Panc1 (cell line): ENCODE measurements around the gene ANKRD34A.

ENCODE experiments used
- CTCF ChIP-seq: fragments of 450-650 bp; IDR thresholded peaks from 2 replicates; pipeline ENCODE4 v1.5.1; 2017; ENCODE audit warnings: mild to moderate bottlenecking
- POLR2AphosphoS5 ChIP-seq: IDR thresholded peaks from 2 replicates; pipeline ENCODE4 v1.6.1; 2012; ENCODE audit warnings: mild to moderate bottlenecking, low read depth, low read length, moderate library complexity
- REST ChIP-seq, 2 experiments: IDR thresholded peaks; 2 replicates each; pipeline ENCODE4 v1.6.1; 2011 to 2012; ENCODE audit warnings: low read depth in 2 of 2, control low read depth in 1 of 2, low read length in 1 of 2, mild to moderate bottlenecking in 1 of 2, moderate library complexity in 1 of 2; ENCODE audit not compliant: insufficient read depth in 1 of 2

GRCh38 chr1:145977486-145978470, 13.4 kb upstream of the ANKRD34A start:
- peak; percentile 91 for TF ChIP-seq CTCF
- no peak for TF ChIP-seq POLR2AphosphoS5
- no peak for TF ChIP-seq REST (IDR thresholded peaks at IDR 0.05; ENCODE audit: insufficient read depth in 1 of 2, low read depth in 2 of 2, low read length in 1 of 2)
